Mucosa of descending colon (tissue), 3 donors: Measurements from ENCODE around the gene HMGXB3. TPM values are rescaled to one million over a fixed set of nuclear protein-coding genes. Genes with fewer than 3 reads are reported as not detected.

Source experiments
- ATAC-seq: fragments of 200-7000 bp; cut with Tn5 transposase; one replicate; pipeline ENCODE4 v1.9.1; 2020; ENCODE audit warnings: mild to moderate bottlenecking, moderate library complexity
- DNase-seq, 3 donors: peaks; one replicate each; pipeline ENCODE4 v3.0.0-alpha.2; 2020
- H3K36me3 ChIP-seq: fragments of 200-600 bp; one replicate; pipeline ENCODE4 v1.8.0; 2021; ENCODE audit warnings: low read depth, mild to moderate bottlenecking
- H3K4me1 ChIP-seq: fragments of 200-600 bp; one replicate; pipeline ENCODE4 v1.8.0; 2021; ENCODE audit warnings: low read depth, mild to moderate bottlenecking
- H3K4me3 ChIP-seq: fragments of 200-600 bp; one replicate; pipeline ENCODE4 v1.8.0; 2021; ENCODE audit warnings: mild to moderate bottlenecking
- H3K9me3 ChIP-seq: fragments of 200-600 bp; one replicate; pipeline ENCODE4 v1.8.0; 2021; ENCODE audit warnings: mild to moderate bottlenecking
- CTCF ChIP-seq: fragments of 200-600 bp; IDR thresholded peaks from one replicate; pipeline ENCODE4 v1.8.0; 2022; ENCODE audit warnings: antibody characterized with exemption, mild to moderate bottlenecking
- intact Hi-C, 2 donors: fragments of 100-400 bp; cut with DNase I in 1 of 2; cut with micrococcal nuclease in 1 of 2; formaldehyde crosslinking; loops; one replicate each; pipeline versions ENCODE4 v1.11.0 to v1.11.1; 2022; cut with DNase I, micrococcal nuclease
- total RNA-seq, 3 donors: library from RNA; stranded (reverse); fragmentation: NEBNext Ultra II Directional in 2 of 3; extraction: Animal tissue kit (Norgen Biotek cat#: 25700) in 2 of 3; gene quantifications; one replicate each; pipeline versions ENCODE4 v1.2.1 to v1.2.4, GENCODE V29; 2021 to 2023
- donor health status: DM: no; HTN: no; CAD: no; lungs with moderate emphysema.
- donor health status: DM: no; HTN: no; CAD: no.
- donor health status: DM: no; HTN: yes; CAD: no.

The HMGXB3 gene
- total RNA-seq, 3 donors from 2014 or later, result 25.7 to 37.5 (median 31.2) TPM

GRCh38 chr5:150016537-150016936 is 16.0 kb downstream of the HMGXB3 start:
- Histone ChIP-seq H3K9me3 (peaks cover 3% of the 10 kb centered on the region), H3K4me1 (peaks cover 6% of the 10 kb centered on the region), H3K4me3 (no peak overlapping the region), H3K36me3 (peaks cover 10% of the 10 kb centered on the region)
- no peak for ATAC-seq
- no peak for TF ChIP-seq CTCF
- intact Hi-C loops, result no loop called here
- no peak for DNase-seq

DNA sequence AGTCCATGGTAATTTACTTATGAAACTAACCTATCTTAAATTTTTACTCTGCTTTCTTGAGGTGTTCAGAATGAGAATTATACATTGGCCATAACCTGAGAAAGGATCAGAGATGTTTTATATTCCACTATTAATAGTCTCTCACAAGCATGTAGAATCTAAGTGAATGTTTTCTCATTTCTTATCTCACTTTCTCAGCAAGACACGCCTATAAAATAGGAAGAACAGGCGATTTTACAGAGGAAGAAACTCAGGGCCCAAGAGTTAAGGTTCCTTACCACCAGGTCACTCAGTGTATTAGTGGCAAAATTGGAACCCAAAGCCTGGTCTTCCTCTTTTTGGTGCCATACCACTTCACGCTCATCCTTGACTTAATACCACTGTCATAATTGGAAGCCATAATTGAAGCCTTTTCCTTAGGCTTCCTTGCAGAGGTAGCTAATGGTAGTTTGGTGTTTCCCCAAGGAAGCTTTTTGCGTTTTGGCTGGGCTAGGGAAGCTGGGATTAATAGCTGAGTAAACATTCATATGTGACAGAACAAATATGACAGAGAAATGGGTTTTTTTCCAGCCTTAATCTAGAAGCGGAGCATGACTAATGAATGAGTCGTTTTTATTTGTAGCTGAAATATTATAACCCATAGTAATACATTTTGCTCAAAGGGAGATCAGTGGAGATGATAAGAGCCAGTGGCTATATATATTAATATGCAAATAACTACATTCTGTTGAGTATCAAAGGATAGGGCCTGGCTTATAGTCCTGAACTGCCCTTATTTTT is 16.9 kb downstream of the HMGXB3 start:
- TF ChIP-seq CTCF, result no peak
- Histone ChIP-seq H3K4me1 (peaks cover 6% of the 10 kb centered on the region), H3K36me3 (peaks cover 10% of the 10 kb centered on the region), H3K9me3 (peaks cover 3% of the 10 kb centered on the region), H3K4me3 (no peak overlapping the region)
- intact Hi-C loops, result no loop called here
- DNase-seq (no peak), ATAC-seq (no peak)

DNA sequence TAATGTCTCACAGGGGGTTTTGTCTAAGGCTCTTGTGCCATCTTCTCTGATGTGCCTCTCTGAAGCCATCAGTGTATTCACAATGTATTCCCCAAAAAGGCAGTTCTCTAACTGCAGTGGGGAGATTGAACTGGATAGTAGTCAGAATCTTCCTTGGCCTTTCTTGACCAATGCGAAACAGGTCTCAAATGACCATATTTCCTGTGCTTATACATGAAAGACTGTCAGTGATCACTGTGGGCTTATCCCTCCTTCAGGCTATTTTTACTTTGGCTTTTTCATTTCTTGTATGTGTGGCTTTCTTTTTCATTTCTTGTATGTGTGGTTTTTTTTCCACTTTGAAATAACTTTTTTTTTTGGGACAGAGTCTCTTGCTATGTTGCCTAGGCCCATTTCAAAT is 19.7 kb downstream of the HMGXB3 start:
- Histone ChIP-seq H3K4me3 (no peak overlapping the region), H3K9me3 (peaks cover 3% of the 10 kb centered on the region), H3K4me1 (no peaks in the 10 kb centered on the region), H3K36me3 (peaks cover 10% of the 10 kb centered on the region)
- ATAC-seq (no peak), DNase-seq (no peak)
- TF ChIP-seq CTCF, result no peak
- intact Hi-C loops, result no loop called here

GRCh38 chr5:150021491-150022157 is 21.1 kb downstream of the HMGXB3 start:
- TF ChIP-seq CTCF, result no peak
- ATAC-seq (no peak), DNase-seq (no peak)
- H3K36me3 ChIP-seq, result peaks cover 10% of the 10 kb centered on the region
- H3K4me3 ChIP-seq, result no peak overlapping the region
- intact Hi-C loops, result no loop called here
- no peaks in the 10 kb centered on the region for H3K9me3 ChIP-seq
- H3K4me1 ChIP-seq, result no peaks in the 10 kb centered on the region

DNA sequence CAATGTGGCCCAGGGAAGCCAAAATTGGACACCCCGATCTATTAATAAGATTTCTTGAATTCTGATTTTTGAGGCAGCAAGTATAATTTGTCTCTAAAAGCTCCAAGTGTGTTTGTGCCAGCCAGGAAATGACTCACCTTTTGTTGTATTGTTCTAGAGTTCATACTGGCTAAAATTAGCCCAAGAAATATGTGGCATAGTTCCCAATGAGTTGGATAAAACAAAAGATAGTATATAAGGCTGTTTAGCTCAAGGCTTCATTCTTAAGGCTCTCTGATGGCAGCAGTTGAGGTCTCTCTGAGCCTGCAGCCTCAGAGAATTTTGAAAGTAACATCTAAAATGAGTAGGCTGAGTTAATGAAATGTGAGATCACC is 21.6 kb downstream of the HMGXB3 start:
- no peak for TF ChIP-seq CTCF
- intact Hi-C loops, result no loop called here
- no peaks in the 10 kb centered on the region for H3K9me3 ChIP-seq
- ATAC-seq (no peak), DNase-seq (no peak)
- no peaks in the 10 kb centered on the region for H3K4me1 ChIP-seq
- peaks cover 10% of the 10 kb centered on the region for H3K36me3 ChIP-seq
- no peak overlapping the region for H3K4me3 ChIP-seq
